ENCODE results near the gene NKD2. TPM values are rescaled to one million over a fixed set of nuclear protein-coding genes. Genes with fewer than 3 reads are reported as not detected.

Gene NKD2
- total and polyA plus RNA-seq, 9 of the 15 experiments (the other 6 are each of a cell fraction or from before 2014, with no cell fraction given): 0.09 to 0.64 (median 0.27) TPM; not detected in 5

GRCh38 chr5:1067141-1068121 is 58.8 kb downstream of the NKD2 start (continued):
- peak; percentile 48 for TF ChIP-seq MGA (IDR thresholded peaks at IDR 0.05)
- peak; percentile 67 for TF ChIP-seq SP1 (CRISPR knock-in tag; IDR thresholded peaks at IDR 0.05)
- no peak for TF ChIP-seq ZNF316 (IDR thresholded peaks at IDR 0.05)
- no peak for TF ChIP-seq PBX2 (CRISPR knock-in tag; IDR thresholded peaks at IDR 0.05; ENCODE audit: low read depth)
- TF ChIP-seq PBX2 (tag; conservative IDR thresholded peaks at IDR 0.05; ENCODE audit: low read depth): no peak
- TF ChIP-seq MNT (conservative IDR thresholded peaks at IDR 0.05): peak; percentile 30 to 59; a peak in 1 of 4 replicates
- TF ChIP-seq DEAF1 (CRISPR knock-in tag; IDR thresholded peaks at IDR 0.05): no peak
- no peak for TF ChIP-seq PHF21A (IDR thresholded peaks at IDR 0.05; ENCODE audit: borderline replicate concordance, low read depth)

Measured in K562 (cell line).